ENCODE results near the gene RNF212. TPM values are rescaled to one million over a fixed set of nuclear protein-coding genes. Genes with fewer than 3 reads are reported as not detected.
"Not testable (repeated sequence)": the region's sequence is repeated elsewhere in the genome, so short reads cannot be mapped to it uniquely, and the experiment has no call there.

The RNF212 gene
- total RNA-seq: 0.85 and 1.1 TPM in 2 replicates

GRCh38 chr4:1113311-1114009 lies at the start of gene RNF212:
RNF212 (minus strand) TSS chr4:1113564; CDS start chr4:1113464, 100 bp downstream.
- peak; percentile 4 for DNase-seq

GRCh38 chr4:1160351-1160750 lies 47.0 kb upstream of the RNF212 start:
- no peak for DNase-seq

- no peak for DNase-seq
These were observed 42.7 kb upstream of the RNF212 start for GRCh38 chr4:1156069-1156468.

- no peak for DNase-seq
These were observed 42.0 kb upstream of the RNF212 start for GRCh38 chr4:1155314-1155713.

- DNase-seq: no peak
These were observed 41.3 kb upstream of the RNF212 start for GRCh38 chr4:1154523-1155182.

GRCh38 chr4:1154126-1154522 lies 40.8 kb upstream of the RNF212 start:
- DNase-seq: no peak

- DNase-seq: no peak
These were observed 40.3 kb upstream of the RNF212 start for GRCh38 chr4:1153567-1154090.

- no peak for DNase-seq
These were observed 38.9 kb upstream of the RNF212 start for GRCh38 chr4:1152290-1152689.

GRCh38 chr4:1151541-1151940 lies 38.2 kb upstream of the RNF212 start:
- no peak for DNase-seq

- DNase-seq: no peak
These were observed 37.5 kb upstream of the RNF212 start for GRCh38 chr4:1150875-1151274.

GRCh38 chr4:1139860-1140259 lies 26.5 kb upstream of the RNF212 start:
- no peak for DNase-seq

- DNase-seq: no peak
These were observed 24.5 kb upstream of the RNF212 start for GRCh38 chr4:1137850-1138249.

GRCh38 chr4:1137063-1137776 lies 23.9 kb upstream of the RNF212 start:
- no peak for DNase-seq

GRCh38 chr4:1136048-1136447 lies 22.7 kb upstream of the RNF212 start:
- no peak for DNase-seq

- no peak for DNase-seq
These were observed 19.7 kb upstream of the RNF212 start for GRCh38 chr4:1133033-1133432.

- peak; percentile 88 for DNase-seq
These were observed 17.2 kb upstream of the RNF212 start for GRCh38 chr4:1130316-1131186.

GRCh38 chr4:1126506-1126905 lies 13.1 kb upstream of the RNF212 start:
- DNase-seq: no peak

GRCh38 chr4:1125466-1125865 lies 12.1 kb upstream of the RNF212 start:
- not testable (repeated sequence) for DNase-seq

GRCh38 chr4:1124818-1125217 lies 11.5 kb upstream of the RNF212 start:
- no peak for DNase-seq

GRCh38 chr4:1122505-1122904 lies 9.1 kb upstream of the RNF212 start:
- DNase-seq: no peak

GRCh38 chr4:1116838-1117237 lies 3.5 kb upstream of the RNF212 start:
- no peak for DNase-seq

- no peak for DNase-seq
These were observed 2.3 kb upstream of the RNF212 start for GRCh38 chr4:1115528-1116293.

All from dermis blood vessel endothelial cell (primary cell).